22Rv1 (cell line): ENCODE results near the gene MOSPD3.

Source experiments
- ZFX ChIP-seq: fragments of 450-650 bp; IDR thresholded peaks from 2 replicates; pipeline ENCODE4 v1.6.1; 2017; ENCODE audit warnings: antibody characterized with exemption, borderline replicate concordance
- TF ChIP-seq, protein P1 (sequence below): fragments of 450-650 bp; IDR thresholded peaks from 2 replicates; pipeline ENCODE4 v1.5.1; 2017; ENCODE audit warnings: mild to moderate bottlenecking

GRCh38 chr7:100584054-100584682, 28.2 kb upstream of the MOSPD3 start:
- TF ChIP-seq, protein P1, sequence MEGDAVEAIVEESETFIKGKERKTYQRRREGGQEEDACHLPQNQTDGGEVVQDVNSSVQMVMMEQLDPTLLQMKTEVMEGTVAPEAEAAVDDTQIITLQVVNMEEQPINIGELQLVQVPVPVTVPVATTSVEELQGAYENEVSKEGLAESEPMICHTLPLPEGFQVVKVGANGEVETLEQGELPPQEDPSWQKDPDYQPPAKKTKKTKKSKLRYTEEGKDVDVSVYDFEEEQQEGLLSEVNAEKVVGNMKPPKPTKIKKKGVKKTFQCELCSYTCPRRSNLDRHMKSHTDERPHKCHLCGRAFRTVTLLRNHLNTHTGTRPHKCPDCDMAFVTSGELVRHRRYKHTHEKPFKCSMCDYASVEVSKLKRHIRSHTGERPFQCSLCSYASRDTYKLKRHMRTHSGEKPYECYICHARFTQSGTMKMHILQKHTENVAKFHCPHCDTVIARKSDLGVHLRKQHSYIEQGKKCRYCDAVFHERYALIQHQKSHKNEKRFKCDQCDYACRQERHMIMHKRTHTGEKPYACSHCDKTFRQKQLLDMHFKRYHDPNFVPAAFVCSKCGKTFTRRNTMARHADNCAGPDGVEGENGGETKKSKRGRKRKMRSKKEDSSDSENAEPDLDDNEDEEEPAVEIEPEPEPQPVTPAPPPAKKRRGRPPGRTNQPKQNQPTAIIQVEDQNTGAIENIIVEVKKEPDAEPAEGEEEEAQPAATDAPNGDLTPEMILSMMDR, result no peak
- TF ChIP-seq ZFX, result no peak
